KMS-11 (cell line): Measurements from ENCODE around the gene GPR137C.

ENCODE experiments used
- H2AFZ ChIP-seq: fragments of 200-600 bp; sonication (generic); 2 replicates; pipeline ENCODE4 v1.6.1; 2016; ENCODE audit warnings: antibody characterized with exemption, mixed run types, low read depth
- H3K27ac ChIP-seq: fragments of 200-600 bp; sonication (generic); 2 replicates; pipeline ENCODE4 v1.6.1; 2016; ENCODE audit warnings: mild to moderate bottlenecking, mixed run types
- H3K27me3 ChIP-seq: fragments of 200-600 bp; sonication (generic); 2 replicates; pipeline ENCODE4 v1.6.1; 2017; ENCODE audit warnings: mild to moderate bottlenecking, low read depth, mixed run types, moderate library complexity; ENCODE audit not compliant: insufficient read depth
- H3K36me3 ChIP-seq: fragments of 200-600 bp; sonication (generic); 2 replicates; pipeline ENCODE4 v1.6.1; 2017; ENCODE audit warnings: mild to moderate bottlenecking, mixed run types; ENCODE audit not compliant: insufficient read depth
- H3K4me1 ChIP-seq: fragments of 200-600 bp; sonication (generic); 2 replicates; pipeline ENCODE4 v1.6.1; 2016; ENCODE audit warnings: mild to moderate bottlenecking, low read depth, mixed run types; ENCODE audit not compliant: poor library complexity, severe bottlenecking
- H3K4me2 ChIP-seq: fragments of 200-600 bp; sonication (generic); 2 replicates; pipeline ENCODE4 v1.7.0; 2016; ENCODE audit warnings: mild to moderate bottlenecking, mixed run types
- H3K4me3 ChIP-seq: fragments of 200-600 bp; sonication (generic); IDR thresholded peaks from 2 replicates; pipeline ENCODE4 v1.6.1; 2017; ENCODE audit warnings: low read depth, low read length, mixed read lengths; ENCODE audit not compliant: insufficient read depth
- H3K79me2 ChIP-seq: fragments of 200-600 bp; sonication (generic); 2 replicates; pipeline ENCODE4 v1.6.1; 2016; ENCODE audit warnings: low read depth, mixed run types; ENCODE audit not compliant: insufficient read depth
- H3K9ac ChIP-seq: fragments of 200-600 bp; sonication (generic); 2 replicates; pipeline ENCODE4 v1.6.1; 2016; ENCODE audit warnings: mild to moderate bottlenecking, mixed run types
- H4K20me1 ChIP-seq: fragments of 200-600 bp; sonication (generic); 2 replicates; pipeline ENCODE4 v1.6.1; 2016; ENCODE audit warnings: mild to moderate bottlenecking, mixed run types; ENCODE audit not compliant: insufficient read depth
- TF ChIP-seq, protein P1 (sequence below): fragments of 200-600 bp; sonication (generic); conservative IDR thresholded peaks from 2 replicates; pipeline ENCODE4 v1.6.1; 2017; ENCODE audit warnings: low read depth, mild to moderate bottlenecking, antibody characterized with exemption, low read length, moderate library complexity, mixed read lengths

GPR137C gene

DNA sequence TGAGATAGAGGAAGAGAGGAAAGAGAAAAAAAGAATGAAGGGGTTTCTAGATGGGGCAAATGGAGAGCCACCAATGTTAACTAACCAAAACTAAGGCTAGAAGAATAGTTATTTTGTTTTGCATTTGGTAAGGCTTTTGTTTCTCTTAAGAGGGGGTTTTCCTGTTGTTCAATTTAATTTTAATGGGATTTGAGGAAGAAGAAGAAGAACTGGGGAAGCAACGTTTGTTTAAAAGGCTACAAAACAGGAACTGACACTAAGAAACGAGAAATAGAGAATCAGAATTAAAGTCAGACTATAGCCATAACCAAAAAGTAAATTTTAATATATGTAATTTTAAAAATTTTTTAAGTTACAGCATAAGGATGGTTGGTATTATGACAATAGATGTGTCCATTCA lies 14.0 kb upstream of the GPR137C start:
- H3K4me1 ChIP-seq, result no peaks in the 10 kb centered on the region
- no peak overlapping the region for H3K4me2 ChIP-seq
- no peak overlapping the region for H3K4me3 ChIP-seq
- H2AFZ ChIP-seq, result no peak overlapping the region
- no peak overlapping the region for H3K27ac ChIP-seq
- TF ChIP-seq, protein P1, sequence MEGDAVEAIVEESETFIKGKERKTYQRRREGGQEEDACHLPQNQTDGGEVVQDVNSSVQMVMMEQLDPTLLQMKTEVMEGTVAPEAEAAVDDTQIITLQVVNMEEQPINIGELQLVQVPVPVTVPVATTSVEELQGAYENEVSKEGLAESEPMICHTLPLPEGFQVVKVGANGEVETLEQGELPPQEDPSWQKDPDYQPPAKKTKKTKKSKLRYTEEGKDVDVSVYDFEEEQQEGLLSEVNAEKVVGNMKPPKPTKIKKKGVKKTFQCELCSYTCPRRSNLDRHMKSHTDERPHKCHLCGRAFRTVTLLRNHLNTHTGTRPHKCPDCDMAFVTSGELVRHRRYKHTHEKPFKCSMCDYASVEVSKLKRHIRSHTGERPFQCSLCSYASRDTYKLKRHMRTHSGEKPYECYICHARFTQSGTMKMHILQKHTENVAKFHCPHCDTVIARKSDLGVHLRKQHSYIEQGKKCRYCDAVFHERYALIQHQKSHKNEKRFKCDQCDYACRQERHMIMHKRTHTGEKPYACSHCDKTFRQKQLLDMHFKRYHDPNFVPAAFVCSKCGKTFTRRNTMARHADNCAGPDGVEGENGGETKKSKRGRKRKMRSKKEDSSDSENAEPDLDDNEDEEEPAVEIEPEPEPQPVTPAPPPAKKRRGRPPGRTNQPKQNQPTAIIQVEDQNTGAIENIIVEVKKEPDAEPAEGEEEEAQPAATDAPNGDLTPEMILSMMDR, result no peak
- no peaks in the 10 kb centered on the region for H3K27me3 ChIP-seq
- H3K36me3 ChIP-seq, result no peaks in the 10 kb centered on the region
- H3K9ac ChIP-seq, result no peak overlapping the region
- no peaks in the 10 kb centered on the region for H3K79me2 ChIP-seq
- H4K20me1 ChIP-seq, result no peaks in the 10 kb centered on the region

DNA sequence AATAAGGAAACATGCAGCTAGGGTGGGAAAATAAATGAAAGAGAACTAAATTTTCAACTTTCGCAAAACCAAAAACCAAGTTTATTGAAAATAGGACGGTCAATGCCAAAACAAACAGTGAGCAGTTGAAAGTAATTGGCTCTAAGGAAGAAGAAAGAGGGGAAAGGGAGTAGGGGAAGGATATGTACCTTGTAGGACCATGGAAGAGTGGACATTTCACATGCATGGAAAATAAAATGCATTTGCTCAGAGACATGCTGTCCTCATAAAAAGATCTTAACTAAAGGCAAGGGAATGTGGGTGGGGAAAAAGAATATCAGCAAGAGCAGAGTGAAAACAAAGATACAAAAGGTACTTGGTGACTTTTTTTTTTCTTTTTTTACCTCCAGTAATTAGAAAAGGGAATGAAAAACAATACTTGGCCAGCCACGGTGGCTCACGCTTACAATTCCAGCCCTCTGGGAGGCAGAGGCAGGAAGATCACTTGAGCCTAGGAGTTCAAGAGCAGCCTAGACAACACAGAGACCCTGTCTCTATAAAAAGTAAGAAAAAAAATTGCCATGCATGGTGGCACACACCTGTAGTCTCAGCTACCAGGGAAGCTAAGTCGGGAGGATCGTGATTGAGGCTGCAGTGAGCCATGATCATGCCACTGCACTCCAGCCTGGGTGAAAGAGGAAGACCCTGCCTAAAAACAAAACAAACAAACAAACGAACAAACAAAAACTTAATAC lies 6.9 kb upstream of the GPR137C start:
- no peaks in the 10 kb centered on the region for H4K20me1 ChIP-seq
- peaks cover 6% of the 10 kb centered on the region for H3K4me1 ChIP-seq
- no peak overlapping the region for H3K9ac ChIP-seq
- H3K79me2 ChIP-seq, result peaks cover 7% of the 10 kb centered on the region; the same call in 1 of the 2 replicates
- H3K4me3 ChIP-seq, result no peak overlapping the region
- no peak overlapping the region for H3K4me2 ChIP-seq
- no peak overlapping the region for H3K27ac ChIP-seq
- no peak overlapping the region for H2AFZ ChIP-seq
- TF ChIP-seq, protein P1, result no peak
- no peaks in the 10 kb centered on the region for H3K36me3 ChIP-seq
- H3K27me3 ChIP-seq, result no peaks in the 10 kb centered on the region

DNA sequence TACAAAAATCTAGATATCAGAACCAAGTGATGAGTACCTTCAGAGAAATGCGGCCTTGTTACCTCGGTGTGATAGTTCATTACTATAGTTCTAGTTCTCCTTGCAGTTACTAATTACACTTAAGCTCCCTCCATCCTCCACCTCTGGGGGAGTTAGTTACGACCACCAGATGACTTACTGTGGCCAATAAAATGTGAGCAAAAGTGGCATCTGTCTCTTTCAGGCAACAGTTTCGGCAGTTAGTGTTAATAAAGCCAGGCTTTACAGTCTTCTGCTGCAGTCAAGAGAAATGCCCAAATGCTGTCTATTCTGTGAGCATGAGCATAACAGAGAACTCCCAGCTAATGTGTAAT lies 6.3 kb upstream of the GPR137C start:
- no peak overlapping the region for H3K4me2 ChIP-seq
- no peaks in the 10 kb centered on the region for H3K36me3 ChIP-seq
- no peaks in the 10 kb centered on the region for H3K27me3 ChIP-seq
- H3K4me3 ChIP-seq, result no peak overlapping the region
- TF ChIP-seq, protein P1, result no peak
- no peak overlapping the region for H3K27ac ChIP-seq
- H3K4me1 ChIP-seq, result peaks cover 9% of the 10 kb centered on the region
- H4K20me1 ChIP-seq, result no peaks in the 10 kb centered on the region
- H3K9ac ChIP-seq, result no peak overlapping the region
- H2AFZ ChIP-seq, result no peak overlapping the region
- peaks cover 10% of the 10 kb centered on the region; the same call in 1 of the 2 replicates for H3K79me2 ChIP-seq

DNA sequence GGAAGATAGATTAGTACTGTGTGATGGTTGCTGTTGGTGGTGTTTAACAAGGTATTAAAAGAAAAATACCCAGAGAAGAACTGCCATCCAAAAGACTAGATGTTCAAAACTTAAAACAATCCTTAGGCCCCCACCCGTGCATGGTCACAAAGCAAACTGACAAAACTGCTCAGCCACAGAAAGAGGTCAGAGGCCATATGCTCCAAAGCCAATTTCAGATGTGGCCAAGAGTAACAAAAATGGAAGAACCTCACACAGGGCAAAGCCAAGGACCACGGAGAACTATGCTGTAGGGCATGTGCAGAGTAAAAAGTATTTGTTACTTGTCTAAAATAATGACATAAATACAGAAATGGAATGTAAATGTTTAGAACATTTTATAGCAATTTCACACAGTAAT lies 5.6 kb upstream of the GPR137C start:
- no peak overlapping the region for H3K4me3 ChIP-seq
- H3K27me3 ChIP-seq, result no peaks in the 10 kb centered on the region
- TF ChIP-seq, protein P1, result no peak
- no peaks in the 10 kb centered on the region for H4K20me1 ChIP-seq
- H2AFZ ChIP-seq, result no peak overlapping the region
- H3K9ac ChIP-seq, result no peak overlapping the region
- H3K4me1 ChIP-seq, result peaks cover 9% of the 10 kb centered on the region
- H3K27ac ChIP-seq, result no peak overlapping the region
- H3K79me2 ChIP-seq, result peaks cover 10% of the 10 kb centered on the region; the same call in 1 of the 2 replicates
- no peak overlapping the region for H3K4me2 ChIP-seq
- H3K36me3 ChIP-seq, result no peaks in the 10 kb centered on the region
